ENCODE measurements around the gene TMEM151B.

- TF ChIP-seq ZBTB7A (IDR thresholded peaks at IDR 0.05; ENCODE audit: low read depth) (no peak), TAF1 (IDR thresholded peaks at IDR 0.05; ENCODE audit: low read depth) (no peak), RAD21 (IDR thresholded peaks at IDR 0.05; ENCODE audit: low read depth) (no peak), EP300 (IDR thresholded peaks at IDR 0.05; ENCODE audit: borderline replicate concordance) (no peak), TCF12 (IDR thresholded peaks at IDR 0.05; ENCODE audit: low read depth) (no peak), TEAD4 (IDR thresholded peaks at IDR 0.05) (no peak), EGR1 (IDR thresholded peaks at IDR 0.05) (no peak), CEBPB (IDR thresholded peaks at IDR 0.05) (no peak), FOXM1 (IDR thresholded peaks at IDR 0.05; ENCODE audit: borderline replicate concordance, low read depth) (no peak)
- TF ChIP-seq, protein P1, sequence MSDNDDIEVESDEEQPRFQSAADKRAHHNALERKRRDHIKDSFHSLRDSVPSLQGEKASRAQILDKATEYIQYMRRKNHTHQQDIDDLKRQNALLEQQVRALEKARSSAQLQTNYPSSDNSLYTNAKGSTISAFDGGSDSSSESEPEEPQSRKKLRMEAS (IDR thresholded peaks at IDR 0.05) = no peak
- TF ChIP-seq, protein P2, sequence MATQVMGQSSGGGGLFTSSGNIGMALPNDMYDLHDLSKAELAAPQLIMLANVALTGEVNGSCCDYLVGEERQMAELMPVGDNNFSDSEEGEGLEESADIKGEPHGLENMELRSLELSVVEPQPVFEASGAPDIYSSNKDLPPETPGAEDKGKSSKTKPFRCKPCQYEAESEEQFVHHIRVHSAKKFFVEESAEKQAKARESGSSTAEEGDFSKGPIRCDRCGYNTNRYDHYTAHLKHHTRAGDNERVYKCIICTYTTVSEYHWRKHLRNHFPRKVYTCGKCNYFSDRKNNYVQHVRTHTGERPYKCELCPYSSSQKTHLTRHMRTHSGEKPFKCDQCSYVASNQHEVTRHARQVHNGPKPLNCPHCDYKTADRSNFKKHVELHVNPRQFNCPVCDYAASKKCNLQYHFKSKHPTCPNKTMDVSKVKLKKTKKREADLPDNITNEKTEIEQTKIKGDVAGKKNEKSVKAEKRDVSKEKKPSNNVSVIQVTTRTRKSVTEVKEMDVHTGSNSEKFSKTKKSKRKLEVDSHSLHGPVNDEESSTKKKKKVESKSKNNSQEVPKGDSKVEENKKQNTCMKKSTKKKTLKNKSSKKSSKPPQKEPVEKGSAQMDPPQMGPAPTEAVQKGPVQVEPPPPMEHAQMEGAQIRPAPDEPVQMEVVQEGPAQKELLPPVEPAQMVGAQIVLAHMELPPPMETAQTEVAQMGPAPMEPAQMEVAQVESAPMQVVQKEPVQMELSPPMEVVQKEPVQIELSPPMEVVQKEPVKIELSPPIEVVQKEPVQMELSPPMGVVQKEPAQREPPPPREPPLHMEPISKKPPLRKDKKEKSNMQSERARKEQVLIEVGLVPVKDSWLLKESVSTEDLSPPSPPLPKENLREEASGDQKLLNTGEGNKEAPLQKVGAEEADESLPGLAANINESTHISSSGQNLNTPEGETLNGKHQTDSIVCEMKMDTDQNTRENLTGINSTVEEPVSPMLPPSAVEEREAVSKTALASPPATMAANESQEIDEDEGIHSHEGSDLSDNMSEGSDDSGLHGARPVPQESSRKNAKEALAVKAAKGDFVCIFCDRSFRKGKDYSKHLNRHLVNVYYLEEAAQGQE (IDR thresholded peaks at IDR 0.05; ENCODE audit: low read depth) = no peak
These were observed 71.0 kb downstream of the TMEM151B start for GRCh38 chr6:44341095-44341890.
